Sigmoid colon (tissue), 4 donors: ENCODE data around the gene MET.

Source experiments
- EP300 ChIP-seq, 4 donors: sonication (generic); formaldehyde crosslinking; IDR thresholded peaks; one replicate each; pipeline ENCODE4 v1.6.1; 2017; ENCODE audit warnings: antibody characterized with exemption in 4 of 4
- POLR2A ChIP-seq, 2 donors: fragments of 450-650 bp; IDR thresholded peaks; one replicate each; pipeline ENCODE4 v1.6.1; 2016; ENCODE audit warnings: antibody characterized with exemption in 2 of 2, mild to moderate bottlenecking in 2 of 2, moderate library complexity in 2 of 2
- POLR2AphosphoS5 ChIP-seq, 4 donors: sonication (generic); formaldehyde crosslinking; IDR thresholded peaks; one replicate each; pipeline ENCODE4 v1.6.1; 2017; ENCODE audit warnings: antibody characterized with exemption in 4 of 4

- TF ChIP-seq POLR2AphosphoS5 (IDR thresholded peaks at IDR 0.05) (no peak), EP300 (IDR thresholded peaks at IDR 0.05) (no peak), POLR2A (IDR thresholded peaks at IDR 0.05) (no peak)
Observed at GRCh38 chr7:116837586-116837985, 165.6 kb downstream of the MET start.
